HG03060 (cell line): Measurements from ENCODE around the gene PMPCB.
A peak's percentile ranks its signal among the peaks of the same experiment; 100 is the strongest.

Experiments used
- ATAC-seq: cut with Tn5 transposase; IDR thresholded peaks from one replicate; pipeline ENCODE4 v1.9.1; 2021; ENCODE audit warnings: low read depth, moderate number of reproducible peaks; ENCODE audit not compliant: unreplicated experiment

The PMPCB gene

DNA sequence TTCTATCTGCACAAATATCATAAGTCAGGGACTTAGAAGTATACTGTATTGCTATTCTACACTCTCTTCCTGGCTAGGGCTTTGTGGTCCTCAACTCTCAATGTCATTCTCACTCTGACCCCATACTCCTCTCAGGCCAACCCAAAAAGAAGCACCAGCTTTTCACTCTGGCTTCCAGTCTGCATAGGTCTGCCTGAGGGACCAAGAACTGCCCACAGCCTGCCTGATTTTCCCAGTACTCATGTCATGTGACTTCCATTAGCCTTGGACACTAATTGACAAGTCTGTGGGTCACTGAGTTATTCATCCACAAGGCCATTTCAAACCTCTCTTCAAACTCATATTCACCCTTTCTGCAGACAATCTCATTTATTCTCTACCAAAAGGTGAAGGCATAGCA, 19.8 kb downstream of the PMPCB start:
- no peak for ATAC-seq

DNA sequence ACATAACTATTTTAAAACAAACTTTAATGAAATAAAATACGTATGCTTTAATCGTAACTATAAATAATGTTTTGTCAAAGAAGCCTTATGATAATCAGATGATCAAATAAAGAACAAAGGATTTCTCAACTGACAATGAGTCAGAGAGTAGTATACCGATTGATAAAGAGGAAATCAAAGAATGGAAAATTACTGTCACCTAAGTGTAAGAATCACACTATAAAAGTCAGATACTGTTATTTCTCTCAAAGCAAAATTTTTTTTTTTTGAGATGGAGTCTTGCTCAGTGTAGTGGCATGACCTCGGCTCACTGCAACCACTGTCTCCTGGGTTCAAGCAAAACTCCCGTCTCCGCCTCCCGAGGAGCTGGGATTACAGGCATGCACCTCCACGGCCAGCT, 28.5 kb downstream of the PMPCB start:
- no peak for ATAC-seq

DNA sequence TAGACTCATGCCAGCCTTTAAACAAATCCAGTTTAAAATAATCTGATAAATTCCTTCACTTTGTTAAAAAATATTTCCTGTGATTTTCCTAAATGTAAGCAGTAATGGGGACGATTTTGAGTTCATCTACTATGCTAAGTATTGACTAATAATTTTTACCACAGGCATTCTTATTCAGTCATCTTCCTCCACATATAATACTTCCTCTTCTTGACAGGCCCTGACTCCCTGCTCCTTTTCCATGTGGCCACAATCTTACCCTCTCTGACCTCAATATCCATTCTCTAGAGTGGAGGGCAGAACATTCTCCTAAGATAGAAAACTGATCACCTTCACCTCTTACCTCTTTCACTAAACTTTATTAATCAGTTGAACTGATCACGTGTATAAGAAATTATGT, 39.5 kb downstream of the PMPCB start:
- no peak for ATAC-seq

DNA sequence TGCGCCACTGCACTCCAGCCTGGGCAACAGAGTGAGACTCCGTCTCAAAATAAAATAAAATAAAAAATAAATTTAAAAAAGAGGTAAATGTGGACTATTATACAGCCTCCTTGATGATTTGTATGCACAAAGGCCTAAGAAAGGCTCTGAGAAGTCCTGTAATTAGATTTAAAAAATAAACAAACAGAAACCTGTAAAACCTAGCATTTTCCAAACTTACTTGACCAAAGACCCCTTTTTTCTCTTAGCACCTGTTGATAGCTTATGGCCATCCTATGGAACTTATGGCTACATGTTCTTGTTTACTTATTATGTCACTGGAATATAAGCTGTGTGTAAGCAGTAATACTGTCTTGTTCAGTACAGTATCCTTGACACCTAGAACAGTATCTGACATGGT, 41.6 kb downstream of the PMPCB start:
- no peak for ATAC-seq

DNA sequence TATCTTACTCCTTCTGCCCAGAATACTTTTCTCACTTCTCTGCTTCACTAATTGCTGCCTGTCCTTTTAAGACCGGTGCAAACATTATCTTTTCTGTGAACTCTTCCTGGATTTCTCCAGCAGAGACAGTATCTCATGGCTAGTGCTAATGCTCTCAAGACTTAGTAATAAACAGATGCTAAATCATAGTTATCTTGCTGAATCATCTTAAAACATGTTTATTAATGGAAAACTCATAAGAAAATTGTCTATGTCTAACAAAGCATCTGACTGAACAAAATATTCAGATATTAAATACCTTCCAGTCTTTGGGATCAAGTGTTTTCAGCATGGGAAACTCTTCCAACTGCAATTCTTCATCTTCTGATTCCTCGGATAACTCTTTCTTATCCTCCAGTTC, 44.2 kb downstream of the PMPCB start:
- no peak for ATAC-seq

DNA sequence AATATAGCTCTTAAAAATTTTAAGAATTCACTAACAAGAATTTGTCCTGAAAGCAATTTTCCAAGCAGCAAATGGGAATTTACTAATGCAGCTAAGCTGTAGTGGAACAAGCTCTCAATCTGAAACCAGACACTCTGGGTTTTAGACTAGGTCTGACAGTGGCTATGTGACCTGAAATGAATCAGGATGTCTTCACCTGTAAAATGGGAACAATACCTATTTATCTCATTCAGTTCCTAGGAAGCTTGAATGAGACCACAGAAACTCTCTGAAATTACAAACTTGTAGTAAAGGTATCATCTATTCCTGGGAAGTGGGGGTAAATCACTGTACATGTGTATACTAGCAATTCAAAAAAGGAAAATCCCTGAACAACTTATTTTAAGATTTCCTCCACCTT, 46.1 kb downstream of the PMPCB start:
- ATAC-seq, result no peak

DNA sequence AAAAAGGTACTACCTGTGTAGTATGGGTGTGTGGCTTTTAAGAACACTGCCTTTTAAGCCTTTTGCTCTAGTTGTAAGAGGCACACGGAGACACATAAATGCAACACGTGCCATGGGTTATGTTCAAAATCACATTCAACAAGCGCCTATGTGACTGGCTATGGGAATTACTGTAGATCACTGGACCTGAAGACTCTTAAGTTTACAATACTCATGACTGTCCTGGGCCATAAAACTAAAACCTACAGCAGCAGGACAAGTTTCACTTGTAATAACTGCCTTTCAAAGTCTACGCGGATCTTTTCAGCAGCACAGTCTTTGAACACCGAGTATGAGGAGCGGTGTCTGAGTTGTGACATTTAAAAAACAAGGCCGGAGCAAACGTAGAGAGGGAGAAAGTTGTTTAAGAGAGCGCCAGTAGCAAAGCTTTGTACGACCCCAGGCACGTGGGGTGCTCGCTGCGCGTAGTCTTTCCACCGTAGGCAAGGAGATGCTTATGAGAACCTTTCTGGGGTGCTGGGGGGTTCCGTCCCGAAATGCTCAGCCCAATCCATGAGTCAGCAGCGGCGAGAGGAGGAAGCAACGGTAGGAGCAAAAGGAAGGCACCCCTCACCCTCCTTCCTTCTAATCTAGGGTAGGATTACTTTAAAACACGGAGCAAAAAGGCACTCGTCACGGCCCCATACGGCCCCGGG, 46.7 kb downstream of the PMPCB start:
- no peak for ATAC-seq

DNA sequence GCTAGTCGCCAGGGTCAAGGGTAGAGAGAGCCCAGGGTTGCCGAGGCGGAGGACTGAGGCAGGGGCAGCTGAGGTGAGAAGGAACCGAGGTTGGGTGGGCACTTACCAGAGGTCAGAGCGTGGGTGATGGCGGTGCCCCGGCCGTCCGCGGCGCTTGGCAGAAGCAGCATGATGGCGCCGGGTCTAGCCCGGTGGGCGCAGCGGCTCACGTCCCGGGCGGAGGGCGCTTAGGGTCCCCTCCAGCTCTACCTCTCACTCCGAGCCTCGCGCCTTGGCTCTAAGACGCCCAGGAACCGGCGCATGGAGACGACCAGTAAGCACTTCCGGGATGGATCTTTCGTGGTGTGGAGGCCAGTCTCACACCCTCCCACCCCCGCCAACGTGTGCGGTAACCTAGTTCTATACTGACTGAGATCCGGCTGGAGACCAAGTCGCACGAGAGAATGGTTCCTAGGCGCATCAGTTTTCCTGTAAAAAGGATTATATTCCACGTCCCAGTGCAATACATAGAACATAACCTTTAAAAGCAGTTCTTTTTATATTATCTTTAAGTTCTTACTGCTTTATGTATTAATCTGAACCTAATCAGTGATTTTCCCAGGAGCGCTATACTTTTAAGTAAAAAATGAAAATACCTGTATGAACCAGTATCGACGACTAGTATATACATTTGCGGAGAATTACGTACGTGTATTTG, 47.4 kb downstream of the PMPCB start, which contains the start of gene DNAJC2:
Gene DNAJC2, minus strand, starts transcription at position 315 of the 697 bp plus-strand sequence. Its CDS starts 145 bp downstream, at position 170.
- peak; percentile 63 for ATAC-seq

DNA sequence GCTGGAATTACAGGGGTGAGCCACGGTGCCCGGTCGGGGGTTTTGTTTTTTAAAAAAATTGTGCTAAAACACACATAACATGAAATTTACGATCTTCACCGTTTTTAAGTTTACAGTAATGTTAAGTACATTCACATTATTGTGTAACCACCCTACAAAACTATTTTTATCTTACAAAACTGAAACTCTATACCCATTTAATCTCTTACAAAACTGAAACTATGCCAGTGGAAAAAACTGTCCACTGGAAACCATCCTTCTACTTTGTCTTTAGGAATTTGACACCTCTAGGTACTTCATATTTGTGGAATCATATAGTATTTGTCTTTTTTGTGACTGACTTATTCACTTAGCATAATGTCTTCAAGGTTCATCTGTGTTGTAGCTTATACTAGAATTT, 49.2 kb downstream of the PMPCB start:
- ATAC-seq, result no peak

DNA sequence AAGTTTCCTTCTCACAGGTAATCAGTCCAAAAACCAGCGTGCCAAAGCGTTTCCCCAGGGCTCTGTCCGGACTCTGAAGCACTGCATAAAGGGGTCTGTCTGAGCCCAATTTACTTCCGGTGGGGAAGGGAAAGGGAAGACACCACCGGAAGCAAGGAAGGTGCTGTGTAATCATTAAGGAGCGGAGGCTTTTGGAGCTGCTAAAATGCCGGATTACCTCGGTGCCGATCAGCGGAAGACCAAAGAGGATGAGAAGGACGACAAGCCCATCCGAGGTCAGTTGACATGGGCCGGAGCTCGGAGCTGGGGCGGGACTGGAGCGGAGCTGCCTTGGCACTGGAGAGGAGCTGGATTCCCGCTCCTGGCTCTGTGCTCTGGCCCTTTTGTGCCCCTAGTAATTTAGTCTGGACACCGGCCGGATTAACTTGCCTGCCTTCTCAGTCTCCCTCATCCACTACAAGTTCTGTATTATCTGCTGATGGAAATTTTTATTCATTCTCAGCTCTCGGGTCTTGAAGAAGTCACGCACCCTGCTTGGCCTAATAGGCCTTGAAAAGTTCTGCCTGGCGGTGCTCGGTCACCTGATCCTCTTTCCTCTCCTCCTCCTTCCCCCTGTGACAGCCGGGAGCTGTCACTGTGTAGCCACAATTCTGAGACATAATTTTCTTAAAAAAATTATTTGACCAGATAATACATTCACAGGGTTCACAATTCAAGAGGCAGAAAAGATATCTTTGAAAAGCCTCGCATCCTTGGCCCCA, 50.5 kb downstream of the PMPCB start, which contains the start of gene PSMC2:
Gene PSMC2, plus strand, starts transcription at position 137 of the 761 bp plus-strand sequence. Its CDS starts 69 bp downstream, at position 206.
- ATAC-seq, result peak; percentile 64

DNA sequence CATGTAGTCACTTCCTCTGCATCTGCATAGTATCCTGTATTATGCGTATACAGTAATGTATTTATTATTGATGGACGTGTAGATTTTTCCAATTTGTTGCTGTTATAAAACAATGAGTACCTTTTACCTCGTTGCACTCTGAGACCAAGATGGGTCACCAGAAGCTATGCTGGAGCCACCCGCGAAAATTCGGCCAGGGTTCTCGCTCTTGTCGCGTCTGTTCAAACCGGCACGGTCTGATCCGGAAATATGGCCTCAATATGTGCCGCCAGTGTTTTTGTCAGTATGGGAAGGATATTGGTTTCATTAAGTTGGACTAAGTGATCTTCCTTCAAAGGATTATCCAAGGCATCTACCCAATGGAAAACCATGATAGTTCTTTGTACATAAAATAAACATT, 51.2 kb downstream of the PMPCB start:
- ATAC-seq, result no peak

DNA sequence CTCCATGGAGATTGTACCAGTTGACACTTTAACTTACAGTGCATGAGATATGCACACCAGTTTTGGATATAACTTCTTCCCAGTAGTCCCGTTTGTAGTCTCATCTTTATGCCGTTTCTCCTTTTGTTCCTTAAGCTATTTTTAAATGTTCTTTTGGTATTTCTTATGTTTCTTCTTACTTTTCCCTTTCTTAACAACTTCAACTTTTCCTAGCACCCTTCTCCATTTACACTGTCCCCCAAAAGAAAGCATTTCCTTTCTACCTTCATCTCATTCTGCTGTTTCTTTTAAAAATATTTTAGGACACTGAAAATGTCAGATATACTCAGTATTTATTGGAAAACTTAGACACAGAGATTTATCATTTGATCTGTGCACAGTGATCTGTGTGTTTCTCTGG, 51.7 kb downstream of the PMPCB start:
- no peak for ATAC-seq

DNA sequence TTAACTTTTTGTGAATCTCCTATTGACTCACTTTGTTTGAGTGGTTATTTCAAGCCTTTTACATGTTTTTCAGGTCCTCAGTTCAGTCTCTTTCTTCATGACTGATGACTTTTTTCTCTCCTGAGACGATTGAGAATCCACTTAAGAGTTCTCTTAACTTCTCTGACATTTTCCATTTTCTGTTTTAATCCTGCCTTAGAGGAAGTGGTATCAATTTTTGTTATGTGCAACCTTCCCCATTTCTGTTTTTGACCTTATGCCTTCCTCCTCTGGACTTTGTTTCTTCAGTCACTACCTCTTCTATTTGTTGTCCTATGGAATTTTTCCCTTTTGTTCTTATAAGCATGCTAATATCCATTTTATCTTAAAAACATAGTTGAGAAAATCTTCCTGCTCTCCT, 52.6 kb downstream of the PMPCB start:
- no peak for ATAC-seq
